ENCODE data around the gene CXCL13.

CXCL13 gene

GRCh38 chr4:77578145-77578544 lies 27.5 kb upstream of the CXCL13 start:
- no peak for DNase-seq
- Histone ChIP-seq H2AK5ac (ENCODE audit: low read length, severe bottlenecking) (no peak overlapping the region), H4K8ac (ENCODE audit: low read length) (no peak overlapping the region), H3K9ac (ENCODE audit: low read length) (no peak overlapping the region), H3K4me1 (ENCODE audit: control insufficient read depth, insufficient read depth, low read depth, low read length) (peaks cover 6% of the 10 kb centered on the region), H3K23ac (ENCODE audit: low read length in 2 of 2) (no peak overlapping the region), H4K91ac (ENCODE audit: low read length) (no peak overlapping the region), H3K18ac (ENCODE audit: low read depth in 1 of 2, low read length in 2 of 2) (no peak overlapping the region), H3K4ac (ENCODE audit: low read depth in 1 of 2, low read length in 2 of 2) (no peak overlapping the region), H3K4me3 (ENCODE audit: insufficient read depth in 1 of 2, low read depth in 1 of 2, low read length in 2 of 2) (no peak overlapping the region), H3K27ac (ENCODE audit: low read length, poor library complexity, severe bottlenecking) (no peak overlapping the region), H2BK15ac (ENCODE audit: low read depth, poor library complexity, severe bottlenecking) (no peak overlapping the region), H3K79me1 (replicated peaks; ENCODE audit: low read length, poor library complexity, severe bottlenecking) (no peaks in the 10 kb centered on the region), H2BK120ac (ENCODE audit: low read depth, low read length) (no peak overlapping the region), H3K9me3 (ENCODE audit: control insufficient read depth, low read length) (no peaks in the 10 kb centered on the region), H2AFZ (ENCODE audit: low read depth, low read length) (no peak overlapping the region), H2BK12ac (ENCODE audit: low read length in 2 of 2) (no peak overlapping the region), H3K27me3 (ENCODE audit: control insufficient read depth in 1 of 2, insufficient read depth in 1 of 2, low read length in 2 of 2) (no peaks in the 10 kb centered on the region), H3K4me2 (ENCODE audit: low read length, poor library complexity, severe bottlenecking) (no peak overlapping the region), H2BK5ac (ENCODE audit: low read depth, low read length, poor library complexity, severe bottlenecking) (no peak overlapping the region), H3K14ac (ENCODE audit: low read length in 2 of 2) (no peak overlapping the region), H3K36me3 (ENCODE audit: control insufficient read depth in 1 of 2, insufficient read depth in 2 of 2, low read depth in 1 of 2, low read length in 2 of 2) (no peaks in the 10 kb centered on the region)
- WGBS, result no CpG with 5 or more reads among the region's 2 CpGs

GRCh38 chr4:77579406-77580076 lies 26.1 kb upstream of the CXCL13 start:
- H3K9ac ChIP-seq (ENCODE audit: low read length), result no peak overlapping the region
- H2BK15ac ChIP-seq (ENCODE audit: low read depth, poor library complexity, severe bottlenecking), result no peak overlapping the region
- no peaks in the 10 kb centered on the region for H3K27me3 ChIP-seq (ENCODE audit: control insufficient read depth in 1 of 2, insufficient read depth in 1 of 2, low read length in 2 of 2)
- no peak overlapping the region for H3K4ac ChIP-seq (ENCODE audit: low read depth in 1 of 2, low read length in 2 of 2)
- peak overlapping the region; percentile 89 for H3K27ac ChIP-seq (ENCODE audit: low read length, poor library complexity, severe bottlenecking)
- peaks cover 6% of the 10 kb centered on the region for H3K4me1 ChIP-seq (ENCODE audit: control insufficient read depth, insufficient read depth, low read depth, low read length)
- H2AFZ ChIP-seq (ENCODE audit: low read depth, low read length), result no peak overlapping the region
- H3K79me1 ChIP-seq (replicated peaks; ENCODE audit: low read length, poor library complexity, severe bottlenecking), result no peaks in the 10 kb centered on the region
- peak overlapping the region; percentile 40 for H3K4me2 ChIP-seq (ENCODE audit: low read length, poor library complexity, severe bottlenecking)
- no peaks in the 10 kb centered on the region for H3K36me3 ChIP-seq (ENCODE audit: control insufficient read depth in 1 of 2, insufficient read depth in 2 of 2, low read depth in 1 of 2, low read length in 2 of 2)
- no peak overlapping the region for H3K23ac ChIP-seq (ENCODE audit: low read length in 2 of 2)
- 41% methylated on average over 2 of the region's 2 CpGs for WGBS
- no peak overlapping the region for H2BK120ac ChIP-seq (ENCODE audit: low read depth, low read length)
- peak overlapping the region; percentile 90 for H2AK5ac ChIP-seq (ENCODE audit: low read length, severe bottlenecking)
- H2BK12ac ChIP-seq (ENCODE audit: low read length in 2 of 2), result no peak overlapping the region
- H3K9me3 ChIP-seq (ENCODE audit: control insufficient read depth, low read length), result no peaks in the 10 kb centered on the region
- no peak overlapping the region for H4K91ac ChIP-seq (ENCODE audit: low read length)
- H4K8ac ChIP-seq (ENCODE audit: low read length), result no peak overlapping the region
- no peak overlapping the region for H3K14ac ChIP-seq (ENCODE audit: low read length in 2 of 2)
- no peak overlapping the region for H2BK5ac ChIP-seq (ENCODE audit: low read depth, low read length, poor library complexity, severe bottlenecking)
- no peak overlapping the region for H3K4me3 ChIP-seq (ENCODE audit: insufficient read depth in 1 of 2, low read depth in 1 of 2, low read length in 2 of 2)
- DNase-seq, result peak; percentile 77
- H3K18ac ChIP-seq (ENCODE audit: low read depth in 1 of 2, low read length in 2 of 2), result no peak overlapping the region

- H4K8ac ChIP-seq (ENCODE audit: low read length), result no peak overlapping the region
- H2BK5ac ChIP-seq (ENCODE audit: low read depth, low read length, poor library complexity, severe bottlenecking), result no peak overlapping the region
- H3K27ac ChIP-seq (ENCODE audit: low read length, poor library complexity, severe bottlenecking), result no peak overlapping the region
- H3K18ac ChIP-seq (ENCODE audit: low read depth in 1 of 2, low read length in 2 of 2), result no peak overlapping the region
- H3K9ac ChIP-seq (ENCODE audit: low read length), result no peak overlapping the region
- DNase-seq, result no peak
- H3K79me1 ChIP-seq (replicated peaks; ENCODE audit: low read length, poor library complexity, severe bottlenecking), result no peaks in the 10 kb centered on the region
- H3K4me1 ChIP-seq (ENCODE audit: control insufficient read depth, insufficient read depth, low read depth, low read length), result peaks cover 6% of the 10 kb centered on the region
- no peak overlapping the region for H2BK15ac ChIP-seq (ENCODE audit: low read depth, poor library complexity, severe bottlenecking)
- no peak overlapping the region for H3K23ac ChIP-seq (ENCODE audit: low read length in 2 of 2)
- H2BK12ac ChIP-seq (ENCODE audit: low read length in 2 of 2), result no peak overlapping the region
- H3K9me3 ChIP-seq (ENCODE audit: control insufficient read depth, low read length), result no peaks in the 10 kb centered on the region
- no peak overlapping the region for H2AK5ac ChIP-seq (ENCODE audit: low read length, severe bottlenecking)
- WGBS, result 51% methylated on average over 2 of the region's 4 CpGs
- no peak overlapping the region for H2AFZ ChIP-seq (ENCODE audit: low read depth, low read length)
- H3K4me2 ChIP-seq (ENCODE audit: low read length, poor library complexity, severe bottlenecking), result no peak overlapping the region
- no peak overlapping the region for H2BK120ac ChIP-seq (ENCODE audit: low read depth, low read length)
- no peak overlapping the region for H3K14ac ChIP-seq (ENCODE audit: low read length in 2 of 2)
- no peaks in the 10 kb centered on the region for H3K36me3 ChIP-seq (ENCODE audit: control insufficient read depth in 1 of 2, insufficient read depth in 2 of 2, low read depth in 1 of 2, low read length in 2 of 2)
- H3K4me3 ChIP-seq (ENCODE audit: insufficient read depth in 1 of 2, low read depth in 1 of 2, low read length in 2 of 2), result no peak overlapping the region
- H4K91ac ChIP-seq (ENCODE audit: low read length), result no peak overlapping the region
- H3K27me3 ChIP-seq (ENCODE audit: control insufficient read depth in 1 of 2, insufficient read depth in 1 of 2, low read length in 2 of 2), result peaks cover 0 to 10% of the 10 kb centered on the region in 2 experiments
- H3K4ac ChIP-seq (ENCODE audit: low read depth in 1 of 2, low read length in 2 of 2), result no peak overlapping the region
Observed at GRCh38 chr4:77581724-77582123, 23.9 kb upstream of the CXCL13 start.

GRCh38 chr4:77582156-77582555 lies 23.5 kb upstream of the CXCL13 start:
- Histone ChIP-seq H2BK15ac (ENCODE audit: low read depth, poor library complexity, severe bottlenecking) (no peak overlapping the region), H3K27ac (ENCODE audit: low read length, poor library complexity, severe bottlenecking) (no peak overlapping the region), H2BK120ac (ENCODE audit: low read depth, low read length) (no peak overlapping the region), H3K4me2 (ENCODE audit: low read length, poor library complexity, severe bottlenecking) (no peak overlapping the region), H3K36me3 (ENCODE audit: control insufficient read depth in 1 of 2, insufficient read depth in 2 of 2, low read depth in 1 of 2, low read length in 2 of 2) (no peaks in the 10 kb centered on the region), H4K91ac (ENCODE audit: low read length) (no peak overlapping the region), H2AK5ac (ENCODE audit: low read length, severe bottlenecking) (no peak overlapping the region), H2BK5ac (ENCODE audit: low read depth, low read length, poor library complexity, severe bottlenecking) (no peak overlapping the region), H3K14ac (ENCODE audit: low read length in 2 of 2) (no peak overlapping the region), H2AFZ (ENCODE audit: low read depth, low read length) (no peak overlapping the region), H3K9me3 (ENCODE audit: control insufficient read depth, low read length) (no peaks in the 10 kb centered on the region), H3K23ac (ENCODE audit: low read length in 2 of 2) (no peak overlapping the region), H3K4me1 (ENCODE audit: control insufficient read depth, insufficient read depth, low read depth, low read length) (peaks cover 6% of the 10 kb centered on the region), H3K4ac (ENCODE audit: low read depth in 1 of 2, low read length in 2 of 2) (no peak overlapping the region), H3K18ac (ENCODE audit: low read depth in 1 of 2, low read length in 2 of 2) (no peak overlapping the region), H3K79me1 (replicated peaks; ENCODE audit: low read length, poor library complexity, severe bottlenecking) (no peaks in the 10 kb centered on the region), H2BK12ac (ENCODE audit: low read length in 2 of 2) (no peak overlapping the region), H3K9ac (ENCODE audit: low read length) (no peak overlapping the region), H4K8ac (ENCODE audit: low read length) (no peak overlapping the region), H3K27me3 (ENCODE audit: control insufficient read depth in 1 of 2, insufficient read depth in 1 of 2, low read length in 2 of 2) (peaks cover 2 to 14% of the 10 kb centered on the region in 2 experiments), H3K4me3 (ENCODE audit: insufficient read depth in 1 of 2, low read depth in 1 of 2, low read length in 2 of 2) (no peak overlapping the region)
- DNase-seq, result no peak
- WGBS, result 90% methylated on average over 2 of the region's 2 CpGs
